ENCODE measurements around the gene IGSF6. TPM values are rescaled to one million over a fixed set of nuclear protein-coding genes. Genes with fewer than 3 reads are reported as not detected.

IGSF6 gene
- total RNA-seq, 2 experiments from 2014 or later: 0.10 to 0.14 TPM

Other genes starting within 250 kb of the IGSF6 start
- gene METTL9, start 53.0 kb downstream of the IGSF6 start, total RNA-seq: 100 to 1,000 TPM in 1 of 2 experiments, 10 to 100 TPM in 1; 99.5 to 102 TPM
- under 1 TPM in 1 of 2 experiments, not detected in 1; 0.06 TPM for gene OTOA, start 11.4 kb upstream of the IGSF6 start, total RNA-seq
- gene NPIPB4, start 205.1 kb upstream of the IGSF6 start, total RNA-seq: 10 to 100 TPM; 82.4 to 92.7 TPM

Measured in activated naive CD8-positive, alpha-beta T cell treated with anti-CD3 and anti-CD28 coated beads for 36 hours (primary cell).